GM12873 (cell line): Measurements from ENCODE around the gene ITSN2.
A peak's percentile ranks its signal among the peaks of the same experiment; 100 is the strongest.

Experiments
- CTCF ChIP-seq: IDR thresholded peaks from 2 replicates; pipeline ENCODE4 v1.5.1; 2012; ENCODE audit warnings: low read depth, mild to moderate bottlenecking, moderate library complexity, low read length, control low read depth; ENCODE audit not compliant: insufficient read depth; ENCODE audit errors: missing control alignments

The ITSN2 gene

GRCh38 chr2:24350826-24351626, 9.3 kb downstream of the ITSN2 start:
- no peak for TF ChIP-seq CTCF

- no peak for TF ChIP-seq CTCF
These were observed 11.2 kb downstream of the ITSN2 start for GRCh38 chr2:24349097-24349496.

GRCh38 chr2:24345937-24346336, 14.4 kb downstream of the ITSN2 start:
- TF ChIP-seq CTCF = no peak

DNA sequence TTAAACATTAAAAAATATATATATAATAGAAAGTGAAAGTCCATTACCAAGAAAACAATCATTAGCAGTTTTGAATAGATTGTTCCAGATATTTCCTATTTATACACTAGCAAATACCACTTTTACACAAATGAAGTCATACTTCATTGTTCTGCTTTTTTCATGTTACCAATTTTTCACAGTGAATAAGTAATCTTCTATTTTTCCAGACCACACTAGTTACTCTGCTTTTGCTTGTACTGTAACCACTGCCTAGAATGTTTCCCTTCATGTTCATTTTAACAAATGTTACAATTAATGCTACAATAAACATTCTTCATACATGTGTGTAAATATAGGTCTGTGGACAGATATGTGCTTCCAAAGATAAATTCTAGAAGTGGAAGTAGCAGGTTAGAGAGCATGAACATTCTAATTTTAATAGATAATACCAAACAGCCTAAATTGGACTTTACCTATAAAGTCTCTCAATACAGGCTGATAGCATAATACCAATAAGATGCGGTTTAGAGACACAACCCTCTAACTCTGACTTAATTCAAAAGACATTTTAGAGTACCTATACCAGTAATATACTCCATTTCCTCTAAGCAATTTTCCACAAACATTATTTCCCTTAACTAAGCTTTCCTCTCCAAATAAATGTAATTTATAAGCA, 17.0 kb downstream of the ITSN2 start:
- no peak for TF ChIP-seq CTCF

DNA sequence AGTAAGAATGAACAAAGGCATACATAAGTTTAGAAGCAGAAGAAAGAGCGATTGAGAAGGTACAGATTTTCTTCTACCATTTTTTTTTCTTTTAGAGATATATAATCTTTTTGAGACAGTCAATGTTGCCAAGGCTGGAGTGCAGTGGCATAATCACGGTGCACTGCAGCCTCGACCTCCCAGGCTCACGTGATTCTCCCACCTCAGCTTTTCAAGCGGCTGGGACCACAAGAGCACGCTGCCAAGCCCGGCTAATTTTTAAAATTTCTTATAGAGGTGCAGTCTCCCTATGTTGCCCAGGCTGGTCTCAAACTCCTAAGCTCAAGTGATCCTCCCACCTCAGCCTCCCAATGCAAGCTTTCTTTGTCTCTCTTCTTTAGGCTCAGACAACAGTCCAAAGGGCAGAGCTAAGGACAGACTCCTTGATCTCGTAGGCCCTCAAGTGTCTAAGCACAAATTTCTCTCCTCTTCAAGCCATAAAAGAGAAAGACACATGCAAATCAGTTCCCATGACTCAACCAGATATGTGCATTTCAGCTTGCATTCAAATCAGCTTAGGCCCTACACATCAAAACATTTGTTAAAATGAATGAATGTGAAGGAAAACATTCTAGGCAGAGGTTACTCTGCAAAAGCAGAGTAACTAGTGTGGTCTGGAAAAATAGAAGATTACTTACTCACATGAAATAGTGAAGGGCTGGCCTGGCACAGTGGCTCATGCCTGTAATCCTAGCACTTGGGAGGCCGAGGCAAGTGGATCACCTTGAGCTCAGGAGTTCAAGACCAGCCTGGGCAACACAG, 18.0 kb downstream of the ITSN2 start:
- TF ChIP-seq CTCF = no peak

- no peak for TF ChIP-seq CTCF
These were observed 20.5 kb downstream of the ITSN2 start for GRCh38 chr2:24339856-24340262.

DNA sequence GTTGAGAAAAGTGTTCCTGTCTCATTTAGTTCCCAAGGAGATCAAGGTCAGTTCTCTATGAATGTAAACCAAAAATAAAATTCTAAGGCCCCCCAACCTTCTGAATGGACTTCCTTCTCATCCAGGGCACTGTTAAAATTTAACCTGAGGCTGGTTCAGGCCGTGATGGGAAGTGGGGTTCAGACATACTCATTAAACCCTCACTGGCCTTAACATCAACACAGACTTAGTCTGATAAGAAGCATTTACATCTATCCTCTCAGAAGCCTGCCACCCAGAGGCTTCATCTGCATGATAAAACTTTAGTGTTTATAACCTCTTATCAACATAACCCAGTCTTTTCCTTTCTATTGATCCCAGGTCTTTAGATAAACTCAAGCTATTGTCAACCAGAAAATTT, 22.4 kb downstream of the ITSN2 start:
- TF ChIP-seq CTCF = peak; percentile 12
